ENCODE results near the gene PTPRCAP. TPM values are rescaled to one million over a fixed set of nuclear protein-coding genes. Genes with fewer than 3 reads are reported as not detected.
"Not testable (repeated sequence)": the region's sequence is repeated elsewhere in the genome, so short reads cannot be mapped to it uniquely, and the experiment has no call there.

The PTPRCAP gene
- polyA plus RNA-seq, 3 donors: 2.1 to 14.3 (median 2.8) TPM

GRCh38 chr11:67482827-67483798 is 45.6 kb upstream of the PTPRCAP start, which contains the start of gene AIP:
Gene AIP, plus strand, starts transcription at chr11:67483026. Its CDS starts 133 bp downstream, at chr11:67483159.
- whole genome bisulfite sequencing (ENCODE audit: insufficient coverage): 7% methylated on average over 49 of the region's 60 CpGs
- peak; percentile 98 for DNase-seq
- peak within 1 kb of the TSS; percentile 62 for H3K9ac ChIP-seq (ENCODE audit: insufficient read depth, low read length, poor library complexity, severe bottlenecking)
- H3K27me3 Mint-ChIP-seq (ENCODE audit: low read depth in 3 of 3): peaks cover 2 to 8% (median 2%) of the 10 kb centered on the region in 3 donors
- no peaks in the 10 kb centered on the region for H3K27me3 ChIP-seq (ENCODE audit: control insufficient read depth in 2 of 2, insufficient read depth in 2 of 2, low read length in 2 of 2)
- H3K36me3 Mint-ChIP-seq: peaks cover 21 to 22% of the 10 kb centered on the region in 2 donors
- H3K4me2 ChIP-seq (replicated peaks; ENCODE audit: extremely low read depth, low read length, poor library complexity, severe bottlenecking): peak within 1 kb of the TSS; percentile 62
- H3K4me1 ChIP-seq (ENCODE audit: control insufficient read depth in 1 of 2, insufficient read depth in 2 of 2, low read length in 2 of 2): peaks cover 44 to 48% of the 10 kb centered on the region in 2 donors
- H3K4me1 Mint-ChIP-seq: peaks cover 40% of the 10 kb centered on the region
- TF ChIP-seq CTCF (IDR thresholded peaks at IDR 0.05): no peak
- peak within 1 kb of the TSS; percentile 94 to 99 (median 97) for H3K27ac Mint-ChIP-seq
- H4K20me1 ChIP-seq (ENCODE audit: insufficient read depth, low read length): peaks cover 42% of the 10 kb centered on the region
- H3K79me2 ChIP-seq (ENCODE audit: insufficient read depth, low read length): peaks cover 39% of the 10 kb centered on the region
- intact Hi-C loops (cut with micrococcal nuclease): loop anchor here in 1 of 2 donors (1.0 kb wide), 1 partner anchor 23 kb away; no protein-coding TSS in a partner anchor
- peak within 1 kb of the TSS; percentile 88 to 94 for H3K4me3 Mint-ChIP-seq
- H3K4me3 ChIP-seq (replicated peaks in 1 of 3; ENCODE audit: low read depth in 2 of 3, low read length in 3 of 3): peak within 1 kb of the TSS; percentile 28 to 80 (median 34)
- H2AFZ ChIP-seq (ENCODE audit: insufficient read depth, low read depth, low read length, poor library complexity, severe bottlenecking): peak within 1 kb of the TSS; percentile 86
- H3K9me3 ChIP-seq (replicated peaks in 1 of 2; ENCODE audit: control insufficient read depth in 1 of 2, insufficient read depth in 1 of 2, low read length in 2 of 2): no peaks in the 10 kb centered on the region
- H3K27ac ChIP-seq (ENCODE audit: low read depth in 1 of 2, low read length in 2 of 2): peak within 1 kb of the TSS; percentile 83 to 93
- peaks cover 0 to 7% (median 2%) of the 10 kb centered on the region in 7 donors for H3K9me3 Mint-ChIP-seq
- peaks cover 7 to 19% of the 10 kb centered on the region in 2 donors for H3K36me3 ChIP-seq (replicated peaks in 1 of 2; ENCODE audit: control insufficient read depth in 1 of 2, insufficient read depth in 2 of 2, low read length in 2 of 2)

DNA sequence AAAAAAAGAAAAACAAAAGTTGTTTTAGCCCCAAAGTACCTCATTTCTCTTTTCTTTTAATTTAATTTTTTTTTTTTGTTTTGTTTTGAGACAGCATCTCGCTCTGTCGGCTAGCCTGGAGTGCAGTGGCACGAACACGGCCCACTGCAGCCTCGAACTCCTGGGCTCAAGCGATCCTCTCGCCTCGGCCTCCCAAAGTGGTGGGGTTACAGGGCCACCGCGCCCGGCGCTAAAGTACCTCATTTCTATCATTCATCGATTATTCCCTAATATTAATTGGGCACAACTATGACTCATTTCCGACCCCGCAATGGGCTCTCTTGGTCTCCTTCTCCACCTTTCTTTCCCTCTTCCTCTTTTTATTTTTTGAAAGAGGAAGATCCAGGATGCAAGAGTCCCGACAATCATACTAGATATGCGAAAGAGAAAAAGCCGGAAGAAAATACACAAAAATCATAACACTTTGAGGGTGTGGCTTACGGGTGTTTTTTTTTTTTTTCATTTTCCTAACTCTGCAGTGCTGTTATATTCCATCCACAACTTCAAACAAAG is 44.9 kb upstream of the PTPRCAP start:
- Mint-ChIP-seq H3K36me3 (peaks cover 14 to 15% of the 10 kb centered on the region in 2 donors), H3K27me3 (ENCODE audit: low read depth in 3 of 3) (peaks cover 2 to 13% (median 4%) of the 10 kb centered on the region in 3 donors), H3K9me3 (peaks cover 0 to 8% (median 2%) of the 10 kb centered on the region in 7 donors), H3K4me3 (peak overlapping the region; percentile 88 to 94), H3K4me1 (peaks cover 40% of the 10 kb centered on the region), H3K27ac (peak overlapping the region; percentile 94 to 99 (median 97))
- Histone ChIP-seq H3K27ac (ENCODE audit: low read depth in 1 of 2, low read length in 2 of 2) (peak overlapping the region; percentile 83 to 93), H4K20me1 (ENCODE audit: insufficient read depth, low read length) (peaks cover 34% of the 10 kb centered on the region), H3K36me3 (replicated peaks in 1 of 2; ENCODE audit: control insufficient read depth in 1 of 2, insufficient read depth in 2 of 2, low read length in 2 of 2) (peaks cover 0 to 11% of the 10 kb centered on the region in 2 donors), H3K9ac (ENCODE audit: insufficient read depth, low read length, poor library complexity, severe bottlenecking) (peak overlapping the region; percentile 62), H2AFZ (ENCODE audit: insufficient read depth, low read depth, low read length, poor library complexity, severe bottlenecking) (peak overlapping the region; percentile 86), H3K4me1 (ENCODE audit: control insufficient read depth in 1 of 2, insufficient read depth in 2 of 2, low read length in 2 of 2) (peaks cover 44 to 48% of the 10 kb centered on the region in 2 donors), H3K4me2 (replicated peaks; ENCODE audit: extremely low read depth, low read length, poor library complexity, severe bottlenecking) (peak overlapping the region; percentile 62), H3K4me3 (replicated peaks in 1 of 3; ENCODE audit: low read depth in 2 of 3, low read length in 3 of 3) (peak overlapping the region; percentile 28 to 80 (median 34)), H3K79me2 (ENCODE audit: insufficient read depth, low read length) (peaks cover 36% of the 10 kb centered on the region), H3K27me3 (ENCODE audit: control insufficient read depth in 2 of 2, insufficient read depth in 2 of 2, low read length in 2 of 2) (no peaks in the 10 kb centered on the region), H3K9me3 (replicated peaks in 1 of 2; ENCODE audit: control insufficient read depth in 1 of 2, insufficient read depth in 1 of 2, low read length in 2 of 2) (no peaks in the 10 kb centered on the region)
- 44% methylated on average over 6 of the region's 19 CpGs for WGBS (ENCODE audit: insufficient coverage)
- no peak for TF ChIP-seq CTCF (IDR thresholded peaks at IDR 0.05)
- peak in 2 of 3 donors; percentile 72 to 76 for DNase-seq
- intact Hi-C loops (cut with micrococcal nuclease): no loop called here

GRCh38 chr11:67477344-67478050 is 40.0 kb upstream of the PTPRCAP start:
- H3K4me1 Mint-ChIP-seq; H3K4me3 ChIP-seq (replicated peaks in 1 of 3; ENCODE audit: low read depth in 2 of 3, low read length in 3 of 3); intact Hi-C loops (cut with micrococcal nuclease); H3K36me3 Mint-ChIP-seq; DNase-seq; H3K79me2 ChIP-seq (ENCODE audit: insufficient read depth, low read length); H3K9me3 Mint-ChIP-seq; H4K20me1 ChIP-seq (ENCODE audit: insufficient read depth, low read length); H3K36me3 ChIP-seq (replicated peaks in 1 of 2; ENCODE audit: control insufficient read depth in 1 of 2, insufficient read depth in 2 of 2, low read length in 2 of 2); H3K4me2 ChIP-seq (replicated peaks; ENCODE audit: extremely low read depth, low read length, poor library complexity, severe bottlenecking); H3K9ac ChIP-seq (ENCODE audit: insufficient read depth, low read length, poor library complexity, severe bottlenecking); H2AFZ ChIP-seq (ENCODE audit: insufficient read depth, low read depth, low read length, poor library complexity, severe bottlenecking); H3K9me3 ChIP-seq (replicated peaks in 1 of 2; ENCODE audit: control insufficient read depth in 1 of 2, insufficient read depth in 1 of 2, low read length in 2 of 2); H3K27ac ChIP-seq (ENCODE audit: low read depth in 1 of 2, low read length in 2 of 2); H3K27me3 ChIP-seq (ENCODE audit: control insufficient read depth in 2 of 2, insufficient read depth in 2 of 2, low read length in 2 of 2); H3K27ac Mint-ChIP-seq: not testable (repeated sequence)
- H3K4me1 ChIP-seq (ENCODE audit: control insufficient read depth in 1 of 2, insufficient read depth in 2 of 2, low read length in 2 of 2): peaks cover 9 to 11% of the 10 kb centered on the region in 2 donors
- Mint-ChIP-seq H3K27me3 (ENCODE audit: low read depth in 3 of 3) (peaks cover 9 to 15% (median 9%) of the 10 kb centered on the region in 3 donors), H3K4me3 (peak overlapping the region in 1 of 2 donors; percentile 42)
- 54% methylated on average over 3 of the region's 16 CpGs for WGBS (ENCODE audit: insufficient coverage)
